Measurements from ENCODE around the gene LCN10.

LCN10 gene

DNA sequence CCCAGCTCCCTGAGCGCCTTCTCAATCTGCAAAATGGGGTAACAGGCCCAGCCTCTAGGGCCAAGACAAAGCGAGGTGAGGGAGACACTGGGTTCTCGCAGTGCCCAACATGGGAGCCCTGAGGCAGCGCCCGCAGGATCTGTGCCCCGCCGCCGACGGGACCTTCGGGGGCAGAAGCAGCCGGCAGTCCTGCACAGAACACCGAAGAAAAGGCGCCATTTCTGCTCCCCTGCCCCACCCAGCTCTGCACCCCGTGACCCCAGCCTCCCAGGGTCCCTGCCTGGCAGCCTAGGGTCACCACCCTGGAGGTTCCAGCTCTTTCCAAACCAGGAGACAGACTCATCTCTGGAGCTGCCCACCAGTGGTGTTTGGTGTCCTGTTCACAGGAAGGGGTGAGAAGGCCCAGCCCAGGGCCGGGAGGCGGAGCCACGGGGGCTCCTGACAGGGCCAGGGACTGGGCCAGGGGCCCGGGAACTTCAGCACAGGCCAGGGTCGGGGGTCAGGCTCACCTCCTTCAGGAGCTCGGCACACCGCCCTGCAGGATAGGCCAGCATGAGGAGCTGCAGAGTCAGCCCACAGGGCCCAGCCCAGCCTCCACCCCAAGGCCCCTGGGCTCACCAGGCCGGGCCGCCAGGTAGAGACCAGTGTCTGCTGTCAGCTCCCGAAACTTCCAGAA lies 12.0 kb upstream of the LCN10 start:
- no peak for DNase-seq (ENCODE audit: low spot score)

DNA sequence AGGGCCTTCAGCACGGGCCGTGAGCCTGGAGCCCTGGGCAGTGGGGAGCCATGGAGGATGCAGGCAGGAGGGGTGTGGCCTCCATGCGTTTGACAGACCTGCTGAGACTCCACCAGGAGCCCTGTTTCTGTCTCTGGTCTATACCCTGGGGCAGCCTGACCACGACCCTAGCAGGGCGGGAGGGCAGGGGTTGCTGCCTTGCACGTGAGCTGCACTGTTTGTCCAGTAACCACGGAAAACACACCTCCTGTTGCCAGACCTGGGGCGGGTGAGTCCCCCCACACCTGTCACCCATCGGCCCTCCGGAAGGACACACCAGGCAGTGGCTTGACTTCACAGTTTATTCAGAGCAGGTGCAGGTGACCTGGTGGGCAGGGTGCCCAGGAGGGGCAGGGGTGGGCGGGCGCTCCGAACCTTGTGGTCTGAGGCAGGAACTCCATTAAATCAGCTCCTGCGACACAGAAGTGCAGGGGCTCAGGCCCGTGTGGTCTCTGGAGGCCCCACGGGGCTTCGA lies 11.4 kb upstream of the LCN10 start:
- DNase-seq (ENCODE audit: low spot score), result no peak

DNA sequence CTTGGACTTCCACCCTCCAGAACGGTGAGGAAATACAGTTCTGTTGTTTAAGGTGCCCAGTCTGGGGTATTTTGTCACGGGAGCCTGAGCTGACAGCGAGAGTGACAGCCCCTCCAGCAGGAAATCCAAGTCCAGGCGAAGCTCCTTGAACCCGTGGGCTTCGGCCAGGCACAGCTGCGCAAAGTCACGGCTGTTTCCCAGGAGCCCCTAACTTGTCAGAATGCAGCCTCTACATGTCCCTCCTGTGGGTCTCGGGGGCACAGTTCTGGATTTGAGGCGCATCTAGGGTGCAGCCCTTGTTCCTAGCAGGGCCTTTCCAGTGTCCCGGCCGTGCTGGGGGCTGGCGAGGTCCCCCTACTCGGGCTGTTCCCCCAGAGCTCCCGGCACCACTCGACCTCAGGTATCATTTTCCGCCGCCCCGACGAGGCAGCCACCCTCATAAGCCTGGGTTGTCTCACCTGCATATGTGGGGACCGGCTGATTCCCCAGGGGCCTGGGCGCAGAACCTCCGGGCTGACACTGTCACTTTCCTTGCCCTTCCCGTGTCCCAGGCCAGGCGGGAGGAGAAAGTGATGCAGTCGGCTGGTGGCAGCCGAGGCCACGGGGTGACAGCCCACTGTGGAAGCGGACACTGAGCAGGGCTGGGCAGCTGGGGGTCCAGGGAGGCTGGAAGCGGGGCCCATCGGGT lies 10.8 kb upstream of the LCN10 start:
- DNase-seq (ENCODE audit: low spot score), result no peak

DNA sequence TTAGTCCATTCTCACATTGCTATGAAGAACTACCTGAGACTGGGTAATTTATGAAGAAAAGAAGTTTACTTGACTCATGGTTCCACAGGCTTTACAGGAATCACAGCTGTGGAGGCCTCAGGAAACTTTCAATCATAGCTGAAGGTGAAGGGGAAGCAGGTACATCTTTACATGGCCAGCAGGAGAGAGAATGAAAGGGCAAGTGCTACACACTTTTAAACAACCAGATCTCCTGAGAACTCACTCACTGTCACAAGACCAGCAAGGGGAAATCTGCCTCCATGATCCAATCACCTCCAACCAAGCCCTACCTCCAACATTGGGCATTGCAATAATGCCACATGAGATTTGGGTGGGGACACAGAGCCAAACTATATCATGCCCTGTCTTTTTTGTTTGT lies 9.1 kb upstream of the LCN10 start:
- DNase-seq (ENCODE audit: low spot score), result no peak

- no peak for DNase-seq (ENCODE audit: low spot score)
These were observed 8.5 kb upstream of the LCN10 start for GRCh38 chr9:136751244-136751643.

- DNase-seq (ENCODE audit: low spot score), result no peak
These were observed 7.8 kb upstream of the LCN10 start for GRCh38 chr9:136750526-136750925.

DNA sequence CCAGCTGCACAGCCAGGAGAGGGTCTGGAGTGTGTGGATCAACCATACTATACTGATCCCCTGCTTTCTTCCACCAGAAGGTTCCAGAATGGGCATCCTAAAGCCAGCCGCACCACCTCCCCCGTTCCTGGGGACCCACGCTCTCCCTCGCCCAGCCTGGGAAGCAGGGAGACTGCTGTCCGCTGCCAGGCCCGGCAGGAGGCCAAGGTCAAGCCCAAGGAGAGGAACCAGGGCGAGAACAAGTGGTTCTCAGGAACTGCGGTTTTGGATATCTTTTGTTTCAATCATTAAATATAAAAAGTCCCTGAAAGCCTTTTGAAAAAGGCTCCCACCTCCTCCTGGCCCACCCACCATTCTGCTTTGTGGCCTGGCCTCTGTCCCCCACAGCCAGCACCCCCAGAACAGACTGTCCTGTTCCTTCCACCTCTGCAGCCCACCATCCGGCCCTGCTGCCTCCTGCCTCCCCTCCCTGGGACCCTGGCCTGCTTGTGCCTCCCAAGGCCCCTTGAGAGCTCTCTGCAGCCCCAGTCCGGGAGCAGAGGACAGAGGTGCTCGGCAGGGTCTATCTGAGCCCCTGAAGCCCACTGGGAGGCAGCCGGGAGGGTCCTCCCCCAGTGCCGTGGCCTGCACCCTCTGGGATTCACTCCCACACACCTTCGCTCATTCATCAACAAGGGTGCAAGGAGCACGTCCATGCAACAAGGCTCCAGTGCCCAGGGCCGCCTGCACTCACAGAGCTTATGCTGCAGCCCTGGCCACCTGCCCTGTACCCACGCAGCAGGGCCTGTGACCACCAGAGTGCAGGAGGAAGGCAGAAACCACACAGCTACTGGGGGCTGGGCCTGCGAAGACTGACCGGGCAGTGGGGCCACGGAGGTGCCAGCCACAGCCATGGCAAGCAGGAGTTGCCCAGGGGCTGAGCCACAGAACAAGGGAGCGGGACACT lies 6.2 kb upstream of the LCN10 start:
- no peak for DNase-seq (ENCODE audit: low spot score)

DNA sequence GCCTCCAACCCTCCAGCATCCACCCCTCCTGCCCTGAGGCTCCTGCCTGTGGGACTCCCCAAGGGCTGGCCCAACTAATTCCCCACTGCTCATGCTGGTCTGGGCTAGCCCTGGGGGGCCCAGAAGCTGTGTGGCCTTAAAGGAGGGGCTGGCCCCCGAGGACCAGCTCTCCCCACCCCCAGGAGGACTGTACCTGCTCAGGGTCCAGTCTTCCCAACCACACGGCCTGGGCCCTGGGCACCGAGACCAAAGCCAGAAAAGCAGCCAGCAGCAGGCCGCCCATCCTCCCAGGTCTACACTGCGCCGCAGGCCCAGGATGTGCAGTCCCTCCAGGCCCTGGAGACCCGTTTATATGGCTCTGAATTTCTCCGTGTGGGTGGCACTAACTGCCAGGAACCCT lies 5.5 kb upstream of the LCN10 start, which contains the start of gene LCN6:
TSS of gene LCN6 (minus strand) at position 325 of the 400 bp plus-strand sequence. CDS start at position 283, 42 bp downstream.
- no peak for DNase-seq (ENCODE audit: low spot score)

DNA sequence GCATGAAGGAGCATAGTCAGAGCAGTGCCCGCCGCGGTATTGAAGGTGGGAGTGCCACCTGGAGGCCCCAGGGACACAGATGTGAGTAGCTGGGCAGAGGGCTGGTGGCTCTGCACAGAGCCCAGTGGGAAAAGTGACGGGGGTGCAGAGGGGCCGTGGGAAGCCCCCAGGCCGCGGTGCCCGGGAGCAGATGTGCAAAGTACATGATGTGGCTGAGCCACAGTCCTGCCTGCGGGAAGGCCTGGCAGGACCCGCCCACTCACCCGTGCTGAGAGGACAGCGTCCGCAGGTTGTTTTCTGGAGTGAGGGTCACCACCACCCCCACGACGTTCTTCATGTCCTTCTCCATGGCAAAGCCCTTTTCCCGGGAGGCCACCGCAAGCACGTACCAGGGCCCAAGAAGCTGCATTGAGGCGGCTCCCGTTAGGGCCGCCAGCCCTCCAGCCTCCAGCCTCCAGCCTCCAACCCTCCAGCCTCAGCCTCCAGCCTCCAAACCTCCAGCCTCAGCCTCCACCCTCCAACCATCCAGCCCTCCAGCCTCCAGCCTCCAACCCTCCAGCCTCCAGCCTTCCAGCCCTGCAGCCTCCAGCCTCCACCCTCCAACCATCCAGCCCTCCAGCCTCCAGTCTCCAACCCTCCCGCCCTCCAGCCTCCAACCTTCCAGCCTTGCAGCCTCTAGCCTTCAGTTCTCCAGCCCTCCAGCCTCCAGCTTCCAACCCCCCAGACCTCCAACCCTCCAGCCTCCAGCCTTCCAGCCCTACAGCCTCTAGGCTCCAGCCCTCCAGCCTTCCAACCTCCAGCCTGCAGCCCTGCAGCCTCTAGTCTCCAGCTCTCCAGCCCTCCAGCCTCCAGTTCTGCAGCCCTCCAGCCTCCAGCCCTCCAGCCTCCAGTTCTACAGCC lies 4.7 kb upstream of the LCN10 start:
- no peak for DNase-seq (ENCODE audit: low spot score)

DNA sequence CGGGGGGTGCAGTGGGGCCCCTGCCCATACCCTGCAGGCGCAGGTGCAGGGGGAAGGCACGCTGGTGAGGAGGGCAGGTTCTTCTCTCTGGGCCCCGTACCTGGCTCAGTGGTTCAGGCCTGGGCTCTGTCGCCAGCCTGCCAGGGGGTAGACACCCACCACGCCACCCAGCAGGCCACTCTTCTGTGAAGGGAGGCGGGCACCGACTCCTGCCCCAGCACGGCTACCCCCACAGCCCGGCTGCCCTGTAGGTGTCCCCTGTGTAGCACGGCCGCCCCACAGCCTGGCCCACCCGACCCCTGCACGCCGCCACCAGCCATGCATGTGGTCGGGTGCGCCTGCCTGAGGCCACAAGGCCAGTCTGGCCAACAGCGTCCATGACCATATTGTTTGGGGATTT lies 3.9 kb upstream of the LCN10 start:
- no peak for DNase-seq (ENCODE audit: low spot score)

GRCh38 chr9:136746155-136746490 lies 3.4 kb upstream of the LCN10 start:
- DNase-seq (ENCODE audit: low spot score), result no peak

DNA sequence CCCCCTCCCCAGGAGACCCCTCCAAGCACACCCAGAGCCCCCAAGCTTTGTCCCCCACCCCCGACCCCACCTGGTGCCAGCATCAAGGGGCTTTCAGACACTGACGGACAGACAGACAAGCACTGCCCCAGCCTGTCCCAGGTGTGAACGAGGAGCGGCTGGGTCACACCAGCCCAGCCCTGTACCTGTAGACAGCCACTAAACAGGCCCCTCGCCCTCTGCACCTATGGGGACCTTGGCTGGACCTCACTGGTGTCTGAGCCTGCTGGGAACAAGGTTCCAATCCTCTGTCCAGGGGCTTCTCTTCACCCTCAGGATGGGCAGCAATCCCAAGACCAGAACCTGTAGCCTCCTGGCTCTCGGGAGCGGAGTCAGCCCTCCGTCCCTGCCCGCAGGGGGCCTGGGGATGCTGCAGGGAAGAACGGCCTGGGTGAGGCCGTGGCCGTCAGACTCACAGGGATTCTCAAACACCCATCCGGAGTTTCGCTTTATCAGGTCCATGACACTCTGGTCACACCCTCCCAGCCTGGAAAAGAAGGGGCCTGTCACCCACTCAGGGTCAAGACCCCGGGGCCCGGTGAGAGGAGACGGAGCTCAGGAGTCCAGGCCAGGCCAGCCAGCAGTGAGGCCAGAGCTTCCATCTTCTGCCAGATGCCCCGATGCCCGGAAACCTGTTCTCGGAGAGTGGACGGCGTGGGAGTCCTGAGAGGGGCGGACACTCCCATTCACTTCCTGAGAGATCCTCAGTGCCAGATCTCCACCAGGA lies 2.8 kb upstream of the LCN10 start:
- DNase-seq (ENCODE audit: low spot score), result no peak

- no peak for DNase-seq (ENCODE audit: low spot score)
These were observed 2.0 kb upstream of the LCN10 start for GRCh38 chr9:136744773-136745172.

- no peak for DNase-seq (ENCODE audit: low spot score)
These were observed 985 bp upstream of the LCN10 start for GRCh38 chr9:136743639-136744211.

DNA sequence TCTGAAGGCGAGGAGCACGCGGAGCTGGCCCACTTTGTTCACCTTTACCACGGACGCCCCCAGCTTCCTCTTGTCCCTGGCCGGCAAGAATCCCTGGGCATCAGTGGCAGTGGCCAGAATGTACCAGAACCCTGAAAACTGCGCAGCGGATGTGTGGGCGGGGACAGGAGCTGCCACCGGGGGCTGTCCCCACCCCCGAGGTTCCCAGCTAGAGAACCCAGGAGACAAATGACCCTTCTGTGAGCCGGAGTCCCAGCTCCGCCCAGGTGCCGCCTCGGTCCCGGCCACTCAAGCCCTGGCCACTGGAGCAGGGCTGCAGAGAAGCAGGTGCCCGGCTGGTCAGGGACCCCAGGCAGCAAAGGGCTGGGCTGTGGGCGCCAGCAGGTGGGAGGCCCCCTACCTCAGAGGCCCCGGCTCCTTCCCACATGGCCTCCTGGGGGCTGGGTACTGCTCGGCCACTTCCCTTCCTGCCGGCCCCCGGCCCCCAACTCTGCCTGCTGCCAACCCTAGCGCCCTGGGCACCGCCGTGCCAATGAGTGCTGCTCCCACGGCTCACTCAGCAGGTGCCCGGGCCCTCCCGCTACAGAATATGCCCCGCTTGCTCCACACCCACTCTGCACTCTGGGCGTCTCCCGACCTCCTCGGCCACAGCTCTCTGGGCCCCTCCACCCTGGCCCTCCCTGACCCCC lies 713 bp downstream of the LCN10 start:
- no peak for DNase-seq (ENCODE audit: low spot score)

GRCh38 chr9:136740971-136741882 lies 1.5 kb downstream of the LCN10 start:
- DNase-seq (ENCODE audit: low spot score), result no peak

- DNase-seq (ENCODE audit: low spot score), result no peak
These were observed 2.2 kb downstream of the LCN10 start for GRCh38 chr9:136740491-136740890.

DNA sequence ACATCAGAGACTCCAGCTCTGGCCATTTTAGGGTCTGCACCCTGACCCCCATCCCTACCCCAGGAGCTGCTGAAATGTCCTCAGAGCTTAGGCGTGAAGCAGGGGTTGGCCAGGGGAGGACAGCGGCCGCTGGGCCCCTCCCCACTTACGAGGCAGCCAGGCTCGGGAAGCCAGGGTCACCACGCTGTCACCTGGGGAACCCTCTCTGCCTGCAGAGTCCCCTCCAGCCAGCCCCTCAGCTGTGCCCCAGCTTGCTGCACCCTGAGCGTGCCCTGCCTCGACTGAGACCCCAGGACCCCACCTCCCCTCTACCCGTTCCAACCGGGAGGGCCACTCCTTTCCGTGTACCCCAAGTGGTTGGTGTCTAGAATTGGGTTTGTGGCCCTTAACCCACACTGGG lies 2.7 kb downstream of the LCN10 start:
- DNase-seq (ENCODE audit: low spot score), result no peak

- no peak for DNase-seq (ENCODE audit: low spot score)
These were observed 3.2 kb downstream of the LCN10 start for GRCh38 chr9:136739509-136739908.
